Kidney (tissue), 14 donors: Measurements from ENCODE around the gene NOTCH2. TPM values are rescaled to one million over a fixed set of nuclear protein-coding genes. Genes with fewer than 3 reads are reported as not detected.

ENCODE experiments used
- DNase-seq, 5 donors: peaks; one replicate each; pipeline ENCODE4 v3.0.0-alpha.2; 2013 to 2020
- FAIRE-seq: peaks from 2 replicates; lab custom pipeline; 2012; peaks lifted over from hg19 to GRCh38; lab: Jason Lieb, UNC
- H3K27ac ChIP-seq, 2 donors: one replicate each; pipeline ENCODE4 v1.7.0; 2013; ENCODE audit warnings: low read depth in 2 of 2, low read length in 2 of 2, inconsistent platforms in 1 of 2
- H3K27me3 ChIP-seq: one replicate; pipeline ENCODE4 v1.7.1; 2013; ENCODE audit warnings: low read length, inconsistent platforms; ENCODE audit not compliant: control insufficient read depth, insufficient read depth
- H3K36me3 ChIP-seq, 3 donors: one replicate each; pipeline versions ENCODE4 v1.7.0 to v1.7.1; 2013; ENCODE audit warnings: low read length in 3 of 3, control low read depth in 1 of 3, inconsistent platforms in 1 of 3; ENCODE audit not compliant: insufficient read depth in 3 of 3, control insufficient read depth in 2 of 3
- H3K4me1 ChIP-seq, 3 donors: one replicate each; pipeline versions ENCODE4 v1.7.0 to v1.7.1; 2013; ENCODE audit warnings: low read length in 3 of 3, inconsistent platforms in 1 of 3, low read depth in 1 of 3; ENCODE audit not compliant: control insufficient read depth in 2 of 3, insufficient read depth in 2 of 3
- H3K4me3 ChIP-seq, 3 donors: one replicate each; pipeline versions ENCODE4 v1.7.0 to v1.8.1; 2013; ENCODE audit warnings: low read length in 3 of 3, control low read depth in 1 of 3, inconsistent platforms in 1 of 3
- H3K9ac ChIP-seq, 3 donors: one replicate each; pipeline versions ENCODE4 v1.7.0 to v1.7.1; 2013; ENCODE audit warnings: low read length in 3 of 3, control low read depth in 1 of 3, inconsistent platforms in 1 of 3
- H3K9me3 ChIP-seq, 3 donors: one replicate each; pipeline versions ENCODE4 v1.7.0 to v1.7.1; 2013; ENCODE audit warnings: low read length in 3 of 3, control low read depth in 1 of 3, inconsistent platforms in 1 of 3; ENCODE audit not compliant: control insufficient read depth in 2 of 3, insufficient read depth in 1 of 3
- intact Hi-C: fragments of 100-400 bp; cut with DNase I; formaldehyde crosslinking; loops from one replicate; pipeline ENCODE4 v1.11.1; 2022
- polyA plus RNA-seq: library from polyadenylated mRNA; stranded (reverse); fragments of 350-450 nt; fragmentation: Illumina TruSeq; extraction: RNeasy Lipid Tissue Mini Kit (QIAGEN cat#74804); gene quantifications from one replicate; pipeline ENCODE4 v1.2.3, GENCODE V29; 2014; ENCODE audit warnings: low read depth, low replicate concordance; ENCODE audit not compliant: insufficient read depth
- total RNA-seq: library from RNA; stranded (reverse); fragmentation: NEBNext Ultra II Directional; extraction: Animal tissue kit (Norgen Biotek cat#: 25700); gene quantifications from one replicate; pipeline ENCODE4 v1.2.1, GENCODE V29; 2021
- TF ChIP-seq, protein P1 (sequence below): IDR thresholded peaks from 3 replicates; pipeline ENCODE4 v1.5.1; 2012; ENCODE audit warnings: mild to moderate bottlenecking, moderate library complexity, borderline replicate concordance; ENCODE audit not compliant: insufficient read depth; ENCODE audit errors: extremely low read depth
- donor health status: control.
- donor health status: control.
- donor health status: control.
- donor health status: control.
- donor health status: control.
- donor health status: DM: yes; HTN: yes; CAD: no.
- donor health status: Normal renal cell carcinoma (clear cell type).

Gene NOTCH2
- total and polyA plus RNA-seq, 2 donors from 2014 or later, result 4.9 to 113 TPM

DNA sequence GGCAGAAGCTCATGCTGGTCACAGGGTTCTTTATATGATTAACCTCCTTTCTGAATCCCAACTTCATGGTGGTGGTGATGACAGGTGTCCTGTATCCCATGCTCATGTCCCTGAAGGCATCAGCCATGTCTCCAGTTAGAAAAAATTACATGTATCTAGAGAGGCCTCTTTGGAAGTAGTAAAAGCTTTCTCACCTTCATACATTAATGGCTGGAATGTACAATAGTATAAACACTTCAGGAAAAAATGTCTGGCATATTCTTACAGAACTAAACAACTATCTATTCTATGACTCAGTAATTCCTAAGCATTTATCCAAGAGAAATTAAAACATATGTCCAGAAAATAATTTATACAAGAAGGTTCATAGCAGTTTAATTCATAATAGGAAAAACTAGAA lies 207.2 kb downstream of the NOTCH2 start:
- Histone ChIP-seq H3K4me1 (no peaks in the 10 kb centered on the region), H3K9me3 (no peaks in the 10 kb centered on the region), H3K36me3 (no peaks in the 10 kb centered on the region), H3K9ac (no peak overlapping the region), H3K27me3 (no peaks in the 10 kb centered on the region), H3K27ac (no peak overlapping the region), H3K4me3 (no peak overlapping the region)
- TF ChIP-seq, protein P1, sequence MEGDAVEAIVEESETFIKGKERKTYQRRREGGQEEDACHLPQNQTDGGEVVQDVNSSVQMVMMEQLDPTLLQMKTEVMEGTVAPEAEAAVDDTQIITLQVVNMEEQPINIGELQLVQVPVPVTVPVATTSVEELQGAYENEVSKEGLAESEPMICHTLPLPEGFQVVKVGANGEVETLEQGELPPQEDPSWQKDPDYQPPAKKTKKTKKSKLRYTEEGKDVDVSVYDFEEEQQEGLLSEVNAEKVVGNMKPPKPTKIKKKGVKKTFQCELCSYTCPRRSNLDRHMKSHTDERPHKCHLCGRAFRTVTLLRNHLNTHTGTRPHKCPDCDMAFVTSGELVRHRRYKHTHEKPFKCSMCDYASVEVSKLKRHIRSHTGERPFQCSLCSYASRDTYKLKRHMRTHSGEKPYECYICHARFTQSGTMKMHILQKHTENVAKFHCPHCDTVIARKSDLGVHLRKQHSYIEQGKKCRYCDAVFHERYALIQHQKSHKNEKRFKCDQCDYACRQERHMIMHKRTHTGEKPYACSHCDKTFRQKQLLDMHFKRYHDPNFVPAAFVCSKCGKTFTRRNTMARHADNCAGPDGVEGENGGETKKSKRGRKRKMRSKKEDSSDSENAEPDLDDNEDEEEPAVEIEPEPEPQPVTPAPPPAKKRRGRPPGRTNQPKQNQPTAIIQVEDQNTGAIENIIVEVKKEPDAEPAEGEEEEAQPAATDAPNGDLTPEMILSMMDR, result no peak
- intact Hi-C loops, result no loop called here
- FAIRE-seq (no peak), DNase-seq (no peak)

Other genes starting within 250 kb of the NOTCH2 start
- not detected for gene ADAM30, start 173.1 kb downstream of the NOTCH2 start, total RNA-seq
- gene ADAM30, start 173.1 kb downstream of the NOTCH2 start, polyA plus RNA-seq, result not detected
- gene SEC22B, start 106.9 kb upstream of the NOTCH2 start, total RNA-seq, result 29.8 TPM
- gene SEC22B, start 106.9 kb upstream of the NOTCH2 start, polyA plus RNA-seq, result 20.1 TPM